Measurements from ENCODE around the gene ZNF121. TPM values are rescaled to one million over a fixed set of nuclear protein-coding genes. Genes with fewer than 3 reads are reported as not detected.

The ZNF121 gene
- total and polyA plus RNA-seq, 11 donors: 6.8 to 25.4 (median 18.8) TPM

GRCh38 chr19:9538183-9539058, 45.9 kb downstream of the ZNF121 start, which contains the start of gene ZNF426:
TSS of gene ZNF426 (minus strand) at chr19:9538645. CDS start at chr19:9536232, 2,413 bp downstream.
- 0 to 1% (median 1%) methylated on average over 49 of the region's 49 CpGs for WGBS, 4 donors
- Histone ChIP-seq H3K4me1 (peaks cover 0 to 18% (median 12%) of the 10 kb centered on the region in 12 donors), H3K9me3 (peaks cover 0 to 38% (median 3%) of the 10 kb centered on the region in 12 donors), H3K36me3 (peaks cover 0 to 35% (median 29%) of the 10 kb centered on the region in 9 donors), H3K27me3 (no peaks in the 10 kb centered on the region), H3K27ac (peak within 1 kb of the TSS; percentile 87 to 97 (median 96)), H3K4me3 (peak within 1 kb of the TSS; percentile 45 to 99 (median 76))
- intact Hi-C loops (cut with DNase I): loop anchor here in 4 of 10 donors (1.0 to 10.0 kb wide), 9 partner anchors 44 to 249 kb away; partner anchors contain the start of genes ZNF121 (in 2 of the 4), ZNF266 (in 2 of the 4), ZNF699 (in 2 of the 4) and ZNF559 (in 1 of the 4)
- TF ChIP-seq CTCF (IDR thresholded peaks at IDR 0.05) (peak in 1 of 12 donors; percentile 8), POLR2A (IDR thresholded peaks at IDR 0.05) (peak in 1 of 2 donors; percentile 39)
- ATAC-seq (peak; percentile 94 to 99 (median 98)), DNase-seq (peak; percentile 89 to 93 (median 91))

GRCh38 chr19:9535934-9536333, 48.4 kb downstream of the ZNF121 start:
- H3K27me3 ChIP-seq: no peaks in the 10 kb centered on the region
- peaks cover 0 to 18% (median 12%) of the 10 kb centered on the region in 12 donors for H3K4me1 ChIP-seq
- ATAC-seq (no peak), DNase-seq (no peak)
- peaks cover 0 to 63% (median 21%) of the 10 kb centered on the region in 12 donors for H3K9me3 ChIP-seq
- intact Hi-C loops (cut with DNase I): loop anchor here in 4 of 10 donors (2.0 to 10.0 kb wide), 9 partner anchors 46 to 251 kb away; partner anchors contain the start of genes ZNF121 (in 2 of the 4), ZNF266 (in 2 of the 4), ZNF699 (in 2 of the 4) and ZNF559 (in 1 of the 4)
- peaks cover 12 to 60% (median 54%) of the 10 kb centered on the region in 9 donors for H3K36me3 ChIP-seq
- H3K27ac ChIP-seq: no peak overlapping the region
- H3K4me3 ChIP-seq: no peak overlapping the region
- TF ChIP-seq CTCF (IDR thresholded peaks at IDR 0.05) (no peak), POLR2A (IDR thresholded peaks at IDR 0.05) (no peak)
- 95 to 97% (median 96%) methylated on average over 4 of the region's 4 CpGs for WGBS, 4 donors

GRCh38 chr19:9531933-9532332, 52.4 kb downstream of the ZNF121 start:
- 89 to 98% (median 98%) methylated on average over 4 of the region's 4 CpGs for WGBS, 4 donors
- ATAC-seq (no peak), DNase-seq (no peak)
- H3K27ac ChIP-seq: no peak overlapping the region
- intact Hi-C loops (cut with DNase I): loop anchor here in 2 of 10 donors (10.0 kb wide), 3 partner anchors 53 to 227 kb away; partner anchors contain the start of genes ZNF121 (in 1 of the 2) and ZNF699 (in 1 of the 2)
- H3K27me3 ChIP-seq: no peaks in the 10 kb centered on the region
- H3K9me3 ChIP-seq: peaks cover 4 to 100% (median 61%) of the 10 kb centered on the region in 12 donors
- peaks cover 40 to 99% (median 92%) of the 10 kb centered on the region in 9 donors for H3K36me3 ChIP-seq
- H3K4me3 ChIP-seq: no peak overlapping the region
- H3K4me1 ChIP-seq: peaks cover 0 to 4% (median 0%) of the 10 kb centered on the region in 12 donors
- no peak for TF ChIP-seq CTCF (IDR thresholded peaks at IDR 0.05)
- no peak for TF ChIP-seq POLR2A (IDR thresholded peaks at IDR 0.05)
